Fibroblast of lung (primary cell): Measurements from ENCODE around the gene HMGN1. TPM values are rescaled to one million over a fixed set of nuclear protein-coding genes. Genes with fewer than 3 reads are reported as not detected.

ENCODE experiments used
- DNase-seq, 2 donors: peaks; one replicate each; pipeline versions ENCODE4 v3.0.0 to v3.0.0-alpha.2; 2010; ENCODE audit warnings: low read depth in 2 of 2
- H2AFZ ChIP-seq: 2 replicates; pipeline ENCODE4 v1.5.1; 2012; ENCODE audit warnings: low read length, control low read depth, inconsistent platforms
- H3K27ac ChIP-seq: 2 replicates; pipeline ENCODE4 v1.5.1; 2011; ENCODE audit warnings: low read length, control low read depth; ENCODE audit not compliant: insufficient read depth
- H3K27me3 ChIP-seq: 2 replicates; pipeline ENCODE4 v1.5.1; 2011; ENCODE audit warnings: mild to moderate bottlenecking, low read length; ENCODE audit not compliant: control insufficient read depth, insufficient read depth
- H3K36me3 ChIP-seq: 2 replicates; pipeline ENCODE4 v1.5.1; 2011; ENCODE audit warnings: low read length; ENCODE audit not compliant: control insufficient read depth, insufficient read depth
- H3K4me1 ChIP-seq: 2 replicates; pipeline ENCODE4 v1.5.1; 2011; ENCODE audit warnings: low read length; ENCODE audit not compliant: control insufficient read depth, insufficient read depth; ENCODE audit errors: extremely low read depth
- H3K4me2 ChIP-seq: 2 replicates; pipeline ENCODE4 v1.5.1; 2011; ENCODE audit warnings: low read length, control low read depth; ENCODE audit not compliant: insufficient read depth; ENCODE audit errors: extremely low read depth
- H3K4me3 ChIP-seq, 4 experiments: fragments of 200-600 bp in 1 of 4; sonication (generic) in 1 of 4; replicated peaks in 1 of 4; 2 replicates each; pipeline ENCODE4 v1.5.1; 2011 to 2016; ENCODE audit warnings: low read length in 4 of 4, low read depth in 3 of 4, mild to moderate bottlenecking in 3 of 4, control low read depth in 2 of 4, inconsistent platforms in 1 of 4, mixed read lengths in 1 of 4; ENCODE audit not compliant: insufficient read depth in 1 of 4; ENCODE audit errors: control extremely low read depth in 1 of 4
- H3K79me2 ChIP-seq: 2 replicates; pipeline ENCODE4 v1.5.1; 2012; ENCODE audit warnings: mild to moderate bottlenecking, low read length, inconsistent platforms; ENCODE audit not compliant: control insufficient read depth, insufficient read depth
- H3K9ac ChIP-seq: 2 replicates; pipeline ENCODE4 v1.5.1; 2011; ENCODE audit warnings: mild to moderate bottlenecking, low read length, control low read depth; ENCODE audit not compliant: insufficient read depth
- H3K9me3 ChIP-seq: 2 replicates; pipeline ENCODE4 v1.5.1; 2012; ENCODE audit warnings: low read depth, low read length; ENCODE audit not compliant: control insufficient read depth, insufficient read depth
- H4K20me1 ChIP-seq: 2 replicates; pipeline ENCODE4 v1.5.1; 2011; ENCODE audit warnings: low read length; ENCODE audit not compliant: control insufficient read depth, insufficient read depth; ENCODE audit errors: extremely low read depth
- CTCF ChIP-seq, 2 donors: IDR thresholded peaks in 1 of 2; conservative IDR thresholded peaks in 1 of 2; 1 replicate in 1 of 2; 2 replicates in 1 of 2; pipeline ENCODE4 v1.5.1; 2011 to 2012; ENCODE audit warnings: low read length in 2 of 2, control low read depth in 1 of 2, inconsistent platforms in 1 of 2, low read depth in 1 of 2, mild to moderate bottlenecking in 1 of 2
- EZH2 ChIP-seq: IDR thresholded peaks from 2 replicates; pipeline ENCODE4 v1.5.1; 2012; ENCODE audit warnings: low read length, control low read depth, mild to moderate bottlenecking; ENCODE audit errors: missing control alignments
- polyA plus RNA-seq, 2 donors: library from polyadenylated mRNA; depleted of rRNA in 1 of 2; stranded (reverse) in 1 of 2; unstranded in 1 of 2; fragments of >200 nt; gene quantifications; 2 replicates each; pipeline ENCODE4 v1.2.1, GENCODE V29; 2011 to 2012; ENCODE audit warnings: missing spikeins in 1 of 2
- total RNA-seq: library from RNA; depleted of rRNA; stranded (reverse); fragments of >200 nt; gene quantifications from 2 replicates; pipeline ENCODE4 v1.2.1, GENCODE V29; 2014

The HMGN1 gene
- total and polyA plus RNA-seq, 2 donors (not counting 1 experiment from before 2014, with no cell fraction given) = 160 to 171 TPM

GRCh38 chr21:39349211-39350093 is 564 bp upstream of the HMGN1 start:
- no peaks in the 10 kb centered on the region for H3K27me3 ChIP-seq
- DNase-seq = peak; percentile 91 to 93
- H3K9ac ChIP-seq = peak overlapping the region; percentile 25
- TF ChIP-seq CTCF (conservative IDR thresholded peaks at IDR 0.05 in 1 of 2, IDR thresholded peaks at IDR 0.05 in 1 of 2; ENCODE audit: low read depth in 1 of 2, low read length in 2 of 2) (no peak), EZH2 (no peak)
- peak overlapping the region; percentile 46 for H3K4me2 ChIP-seq
- peaks cover 1% of the 10 kb centered on the region for H3K36me3 ChIP-seq
- H3K27ac ChIP-seq = no peak overlapping the region
- peaks cover 34% of the 10 kb centered on the region for H3K79me2 ChIP-seq
- no peaks in the 10 kb centered on the region for H4K20me1 ChIP-seq
- no peaks in the 10 kb centered on the region for H3K9me3 ChIP-seq
- peaks cover 6% of the 10 kb centered on the region for H3K4me1 ChIP-seq
- peak overlapping the region; percentile 92 for H2AFZ ChIP-seq
- H3K4me3 ChIP-seq = peak overlapping the region; percentile 34 to 64 (median 48)

GRCh38 chr21:39348040-39348354 is 891 bp downstream of the HMGN1 start:
- DNase-seq = no peak
- Histone ChIP-seq H2AFZ (peak overlapping the region; percentile 58), H3K9ac (peak overlapping the region; percentile 81), H3K4me3 (peak overlapping the region; percentile 65 to 98 (median 97)), H3K4me2 (peak overlapping the region; percentile 99), H3K27ac (peak overlapping the region; percentile 87), H3K4me1 (peaks cover 6% of the 10 kb centered on the region), H3K27me3 (no peaks in the 10 kb centered on the region), H4K20me1 (no peaks in the 10 kb centered on the region), H3K79me2 (peaks cover 34% of the 10 kb centered on the region), H3K9me3 (no peaks in the 10 kb centered on the region), H3K36me3 (peaks cover 4% of the 10 kb centered on the region)
- no peak for TF ChIP-seq CTCF (conservative IDR thresholded peaks at IDR 0.05 in 1 of 2, IDR thresholded peaks at IDR 0.05 in 1 of 2; ENCODE audit: low read depth in 1 of 2, low read length in 2 of 2)
- TF ChIP-seq EZH2 = no peak

DNA sequence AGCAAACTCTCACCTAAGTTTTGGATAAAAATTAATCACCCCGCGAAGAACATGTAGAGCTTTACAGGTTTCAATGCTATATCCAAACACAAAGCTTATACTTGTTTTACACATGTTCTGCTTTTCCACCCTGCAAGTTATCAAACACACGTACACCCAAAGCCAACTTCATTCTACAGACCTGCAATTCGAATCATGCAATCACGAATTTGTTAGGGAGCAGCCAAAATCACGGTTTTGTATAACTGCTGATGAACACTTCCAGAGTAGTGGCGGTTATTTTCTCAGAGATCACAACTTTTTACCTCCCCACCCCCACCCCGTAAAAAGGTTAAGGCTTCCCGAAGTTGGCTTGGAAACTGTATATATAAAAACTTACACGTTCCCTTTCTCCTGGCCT is 1.4 kb downstream of the HMGN1 start:
- Histone ChIP-seq H4K20me1 (no peaks in the 10 kb centered on the region), H3K4me1 (peaks cover 6% of the 10 kb centered on the region), H3K36me3 (peaks cover 4% of the 10 kb centered on the region), H3K9ac (no peak overlapping the region), H3K27me3 (no peaks in the 10 kb centered on the region), H2AFZ (no peak overlapping the region), H3K27ac (peak overlapping the region; percentile 2), H3K4me3 (peak overlapping the region; percentile 65 to 98 (median 97)), H3K4me2 (peak overlapping the region; percentile 99), H3K79me2 (peaks cover 34% of the 10 kb centered on the region), H3K9me3 (no peaks in the 10 kb centered on the region)
- no peak for DNase-seq
- TF ChIP-seq EZH2 (no peak), CTCF (conservative IDR thresholded peaks at IDR 0.05 in 1 of 2, IDR thresholded peaks at IDR 0.05 in 1 of 2; ENCODE audit: low read depth in 1 of 2, low read length in 2 of 2) (no peak)
